Bone marrow (tissue), 2 donors: Measurements from ENCODE around the gene NUP133.
"Not testable (repeated sequence)": the region's sequence is repeated elsewhere in the genome, so short reads cannot be mapped to it uniquely, and the experiment has no call there.

Source experiments
- DNase-seq, 2 donors: peaks; one replicate each; lab custom pipeline; 2025; lab: John Stamatoyannopoulos, UW

The NUP133 gene

DNA sequence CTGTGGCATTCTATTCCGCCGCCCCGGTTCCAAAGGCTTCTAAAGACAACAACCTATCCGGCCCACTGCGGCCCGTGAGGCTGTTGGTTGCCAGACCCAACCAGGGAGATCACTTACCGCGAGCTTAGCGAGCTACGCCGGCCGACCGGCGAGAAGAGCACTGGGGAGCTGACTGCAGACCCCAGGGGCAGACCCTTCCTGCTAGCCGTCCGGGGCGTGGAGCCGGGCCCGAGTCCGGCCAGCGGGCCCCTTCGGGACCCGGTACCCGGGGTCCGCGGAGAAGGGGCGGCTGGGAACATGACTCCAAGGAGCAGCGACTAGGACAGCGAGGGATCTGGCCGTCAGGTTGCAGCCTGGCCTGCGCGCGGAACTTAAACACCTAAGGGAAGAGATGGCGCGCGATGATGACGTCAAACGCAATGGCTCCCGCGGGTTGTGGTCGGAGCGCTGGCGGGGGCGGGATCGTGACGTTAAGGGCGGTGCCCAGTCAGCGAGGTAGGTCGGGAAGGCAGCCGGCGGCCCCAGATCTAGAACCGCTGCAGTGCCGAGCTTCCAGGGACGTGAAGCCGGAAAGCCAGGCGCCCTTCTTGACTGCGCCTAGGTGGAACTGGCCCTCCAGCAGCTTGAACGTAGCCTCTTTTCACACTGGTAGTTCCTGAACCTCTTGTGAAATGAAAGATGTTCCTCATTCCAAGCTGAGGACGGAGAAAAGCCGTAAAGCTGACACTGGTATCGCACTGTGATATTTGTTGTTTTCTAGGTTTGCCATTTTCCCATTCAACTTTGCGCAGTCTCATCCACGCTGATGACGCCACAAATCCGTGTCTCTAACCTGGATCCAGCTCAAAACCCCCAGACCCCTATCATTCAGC lies at the start of gene NUP133:
Gene NUP133, minus strand, starts transcription at position 391 of the 872 bp plus-strand sequence. Its CDS starts 92 bp downstream, at position 299.
- peak; percentile 97 for DNase-seq

DNA sequence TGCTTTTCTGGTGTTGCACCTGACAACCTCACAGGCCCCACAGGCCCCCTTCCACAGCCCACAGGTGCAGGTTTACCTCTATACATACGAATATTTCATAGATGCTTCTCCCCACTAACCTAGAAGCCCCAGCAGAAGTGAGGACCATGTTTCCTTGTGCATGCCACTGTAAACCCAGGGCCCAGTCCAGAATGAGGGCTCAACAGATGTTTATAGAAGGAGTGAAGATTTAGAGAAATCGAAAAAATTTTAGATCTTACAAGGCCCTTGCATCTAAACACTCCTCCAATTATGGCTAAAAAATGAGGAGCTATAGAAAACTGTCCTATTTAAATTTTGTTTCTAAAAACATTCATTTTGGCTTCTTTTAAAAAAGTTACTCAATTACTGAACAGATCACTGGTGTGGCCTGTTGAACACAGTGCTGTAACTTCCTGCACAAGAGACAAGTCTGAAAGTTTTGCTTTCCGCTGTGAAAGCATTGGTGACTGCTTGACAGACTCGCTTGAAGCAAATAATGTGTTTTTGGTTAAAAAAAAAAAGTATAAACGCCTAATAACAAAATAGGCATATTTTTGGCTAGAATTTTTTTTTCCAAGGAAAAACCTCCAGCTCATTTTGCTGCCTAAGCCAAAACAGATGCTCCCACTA lies 49.2 kb upstream of the NUP133 start:
- no peak for DNase-seq

DNA sequence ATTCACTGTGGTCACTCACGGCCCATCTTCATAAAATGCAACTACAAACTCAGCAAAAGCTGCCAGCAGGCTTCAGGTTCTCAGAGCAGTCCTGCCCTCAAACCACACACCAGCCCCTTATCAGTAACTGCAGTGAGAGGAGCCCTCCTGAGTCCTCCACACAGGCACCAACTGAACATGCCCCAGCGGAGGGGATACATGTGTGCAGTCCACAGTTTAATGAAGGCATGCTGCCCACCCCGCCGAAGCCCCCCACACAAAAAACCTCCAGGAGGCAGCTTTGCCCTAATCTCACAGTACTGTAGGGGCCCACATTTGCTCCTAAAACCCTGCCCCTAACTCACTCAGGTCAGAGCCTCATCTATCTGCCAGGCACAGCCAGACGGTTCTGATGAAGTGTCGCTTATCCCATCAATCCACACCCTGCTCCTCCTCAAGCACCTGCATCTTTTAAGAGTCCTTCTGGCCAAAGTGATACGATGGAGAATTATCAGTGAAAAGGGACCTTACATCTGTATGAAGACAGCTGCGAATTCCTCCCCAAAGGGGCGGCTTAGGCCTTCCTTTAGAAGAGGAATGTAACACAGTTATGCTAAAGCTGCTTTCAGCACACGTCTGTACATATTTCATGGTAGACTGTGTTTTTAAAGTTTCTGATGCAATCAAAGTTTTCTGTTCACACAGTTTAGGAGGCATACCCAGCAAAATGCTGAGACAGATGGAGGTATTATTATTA lies 46.9 kb upstream of the NUP133 start:
- no peak for DNase-seq

DNA sequence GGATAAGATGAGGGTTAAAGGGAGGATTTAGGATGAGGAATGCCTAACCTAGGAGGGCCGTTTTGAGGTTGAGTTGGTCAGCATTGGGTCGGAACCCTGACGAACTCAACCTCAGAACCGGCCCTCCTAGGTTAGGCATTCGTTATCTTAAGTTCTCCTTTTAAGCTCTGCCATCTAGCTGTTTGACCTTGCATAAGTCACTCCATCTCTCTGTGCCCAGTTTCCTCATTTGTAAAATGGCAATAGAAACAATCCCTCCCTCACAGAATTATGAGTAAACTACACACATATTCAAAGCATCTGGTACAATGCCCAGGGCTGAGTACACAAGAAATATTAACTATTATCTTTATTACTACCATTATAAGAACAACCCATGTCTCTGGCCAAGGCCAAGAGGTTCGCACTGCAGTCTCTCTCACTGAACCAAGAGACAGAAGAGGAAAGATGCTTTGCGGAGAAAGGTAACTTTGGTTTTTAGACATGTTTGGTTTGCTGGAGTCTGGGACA lies 45.5 kb upstream of the NUP133 start:
- no peak for DNase-seq

DNA sequence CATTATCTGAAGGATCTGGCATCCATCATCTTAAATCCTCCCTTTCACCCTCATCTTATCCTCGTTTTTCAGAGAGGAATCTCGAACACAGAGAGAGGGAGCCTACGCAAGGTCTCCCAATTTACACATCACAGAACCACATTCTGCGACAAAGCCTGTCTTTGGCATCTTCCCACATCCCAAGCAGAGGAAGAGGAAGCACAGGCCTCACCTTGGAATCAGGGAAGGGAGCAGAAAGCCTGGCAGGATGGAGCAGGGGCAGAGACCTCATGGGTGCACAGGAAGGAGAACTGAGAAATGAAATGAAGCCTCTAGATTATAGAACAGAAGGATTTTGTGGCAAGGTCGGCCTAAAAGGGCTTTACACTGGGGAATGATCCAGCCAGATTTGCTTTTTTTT lies 44.6 kb upstream of the NUP133 start:
- no peak for DNase-seq

DNA sequence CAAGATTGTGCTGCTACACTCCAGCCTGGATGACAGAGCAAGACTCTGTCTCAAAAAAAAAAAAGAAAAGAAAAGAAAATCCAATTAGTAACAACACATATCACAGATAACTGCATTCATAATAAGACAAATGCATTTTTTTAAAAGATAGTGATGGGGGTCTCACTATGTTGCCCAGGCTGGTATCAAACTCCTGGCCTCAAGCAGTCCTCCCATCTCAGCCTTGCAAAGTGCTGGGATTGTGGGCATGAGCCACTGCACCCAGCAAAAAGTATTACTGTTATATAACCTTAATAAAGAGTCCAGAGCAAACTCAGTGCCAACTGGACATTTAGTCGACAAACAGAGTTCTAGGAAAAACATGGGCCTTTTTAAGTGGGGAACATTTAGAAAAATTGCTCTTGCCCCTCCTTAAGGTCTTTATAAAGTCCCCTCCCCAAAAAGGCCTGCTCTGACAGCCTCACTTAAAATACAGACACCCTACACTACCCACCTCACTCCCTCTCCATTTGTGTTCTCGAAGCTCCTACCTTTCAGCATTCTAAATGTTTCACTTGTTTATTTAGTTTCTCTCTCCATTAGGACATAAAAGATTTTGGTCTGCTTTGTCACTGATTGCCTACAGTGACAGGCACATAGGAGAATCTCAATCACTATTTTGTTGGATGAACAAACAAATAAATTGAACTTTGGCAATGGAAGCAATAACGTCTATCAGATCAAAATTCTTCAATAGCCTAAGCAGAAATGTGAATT lies 42.8 kb upstream of the NUP133 start:
- DNase-seq: no peak

DNA sequence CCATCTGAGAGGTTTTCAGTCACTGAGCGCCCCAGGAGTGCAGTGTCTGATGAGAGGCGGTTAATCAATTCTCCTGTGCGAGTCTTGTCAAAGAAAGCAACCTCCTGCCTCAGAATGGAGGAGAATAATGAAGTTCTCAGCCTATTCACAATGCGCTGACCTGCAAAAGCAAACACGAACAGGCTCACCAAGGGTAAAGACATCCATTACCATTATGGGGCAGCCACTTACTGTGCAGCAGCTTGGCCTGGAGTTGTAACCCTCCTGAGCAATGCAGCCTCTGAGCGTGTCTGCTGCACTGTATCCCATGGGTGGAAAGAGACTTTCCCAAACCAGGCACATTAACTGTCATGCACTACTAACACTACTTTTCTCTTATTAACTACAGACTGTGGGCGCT lies 39.4 kb upstream of the NUP133 start:
- DNase-seq: no peak

DNA sequence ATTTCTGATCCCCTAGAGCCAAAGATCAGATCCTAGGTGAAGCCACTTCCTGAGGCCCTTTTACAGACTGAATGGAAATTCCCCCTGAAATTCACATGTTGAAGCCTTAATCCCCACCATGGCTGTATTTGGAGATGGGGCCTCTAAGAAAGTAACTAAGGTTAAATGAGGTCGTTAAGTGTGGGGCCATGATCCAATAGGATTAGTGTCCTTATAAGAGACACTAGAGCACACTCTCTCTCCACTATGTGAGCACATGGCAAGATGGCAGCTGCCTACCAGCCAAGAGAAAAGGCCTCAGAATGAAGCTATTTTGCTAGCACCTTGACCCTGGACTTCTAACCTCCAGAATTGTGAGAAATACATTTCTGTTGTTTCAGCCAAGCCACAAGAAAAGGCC lies 36.4 kb upstream of the NUP133 start:
- no peak for DNase-seq

DNA sequence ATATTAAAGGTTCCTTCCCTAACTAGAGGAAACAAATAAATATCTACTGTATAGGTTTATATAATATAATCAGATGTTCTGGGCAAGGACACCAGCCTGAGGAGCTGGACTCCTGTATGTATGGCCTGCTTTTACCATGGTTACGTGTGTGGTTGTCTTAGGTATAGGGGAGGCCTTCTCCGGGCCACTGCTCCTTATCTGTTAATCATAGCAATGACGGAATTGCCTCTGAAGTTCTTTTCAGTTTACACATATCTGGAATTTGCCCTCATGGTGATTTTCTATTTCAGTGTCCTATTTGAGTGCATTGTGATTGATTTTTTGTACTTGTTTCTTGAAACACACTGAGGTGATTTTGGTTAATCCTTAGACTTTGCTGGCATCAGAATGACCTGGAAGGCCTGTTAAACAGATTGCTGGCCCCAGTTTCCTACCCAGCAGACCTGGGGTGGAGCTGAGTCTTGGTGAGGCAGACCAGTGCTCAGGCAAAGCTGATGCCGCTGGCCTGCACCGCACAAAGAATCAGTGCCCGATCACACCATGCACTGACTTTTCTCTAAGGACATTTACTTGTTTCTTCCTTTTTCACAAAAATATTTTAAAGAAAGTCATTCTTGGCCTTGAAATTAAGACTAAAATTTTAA lies 31.8 kb upstream of the NUP133 start:
- DNase-seq: no peak

DNA sequence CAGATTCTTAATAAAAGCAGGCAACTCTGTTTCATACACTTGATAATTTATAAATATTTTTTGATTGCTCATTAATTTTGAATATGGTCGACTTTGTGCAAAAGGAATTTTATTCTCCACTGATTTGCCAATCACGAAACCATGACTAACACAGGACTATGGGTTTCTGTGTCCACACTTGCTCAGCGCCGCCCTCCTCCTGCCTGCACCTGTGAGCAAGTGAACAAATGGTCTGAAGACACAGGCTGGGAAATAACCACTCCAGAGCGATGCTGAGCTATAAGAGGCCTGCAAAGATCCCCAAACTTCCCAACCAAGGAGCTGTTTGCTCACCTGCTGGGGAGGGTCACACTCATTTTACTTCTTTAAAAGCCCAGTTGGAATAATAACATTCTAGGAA lies 30.8 kb upstream of the NUP133 start:
- DNase-seq: no peak

DNA sequence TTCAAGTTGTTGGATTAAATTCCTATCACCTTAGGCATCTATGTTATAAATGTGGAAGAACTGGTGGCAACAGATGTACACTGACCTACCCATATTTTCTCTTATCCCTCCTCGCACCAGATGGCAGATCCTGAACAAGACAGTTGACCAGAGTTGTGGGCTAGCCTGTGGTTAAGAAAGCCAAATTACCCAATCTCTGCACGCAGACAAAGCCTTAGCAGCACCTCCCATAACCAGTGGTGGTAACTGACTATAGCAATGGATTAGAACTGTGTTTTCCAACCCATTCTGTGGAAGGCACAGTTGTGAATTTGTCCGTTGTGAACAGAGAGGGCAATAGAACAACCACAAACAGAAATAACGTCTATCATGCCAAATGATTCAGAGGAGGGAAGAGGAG lies 29.8 kb upstream of the NUP133 start:
- no peak for DNase-seq

DNA sequence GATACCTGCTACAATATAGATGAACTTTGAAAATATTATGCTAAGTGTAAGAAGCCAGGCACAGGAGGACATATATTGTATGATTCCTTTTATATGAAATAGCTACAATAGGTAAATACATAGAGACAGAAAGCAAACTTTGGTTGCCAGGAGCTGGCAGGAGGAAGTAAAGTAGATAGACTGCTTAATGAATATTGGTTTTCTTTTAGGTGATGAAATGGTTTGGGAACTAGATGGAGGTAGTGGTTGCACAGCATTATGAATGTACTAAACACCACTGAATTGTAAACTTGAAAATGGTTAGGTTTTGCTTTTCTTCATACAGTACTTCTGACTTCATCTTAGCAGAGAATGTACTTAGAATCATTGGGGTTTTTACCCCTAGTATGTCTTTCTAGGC lies 28.8 kb upstream of the NUP133 start:
- DNase-seq: no peak

DNA sequence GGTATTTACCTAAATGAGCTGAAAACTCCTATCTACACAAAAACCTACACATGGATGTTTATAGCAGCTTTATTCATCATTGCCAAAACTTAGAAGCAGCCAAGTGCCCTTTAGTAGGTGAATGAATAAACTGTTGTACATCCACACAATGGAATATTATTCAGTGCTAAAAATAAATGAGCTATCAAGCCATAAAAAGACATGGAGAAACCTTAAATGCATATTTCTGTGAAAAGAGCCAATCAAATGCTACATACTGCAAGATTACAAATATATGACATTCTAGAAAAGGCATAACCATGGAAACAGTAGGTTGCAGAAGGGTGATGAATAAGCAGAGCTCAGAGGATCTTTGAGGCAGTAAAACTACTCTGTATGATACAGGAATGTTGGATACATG lies 27.1 kb upstream of the NUP133 start:
- no peak for DNase-seq

DNA sequence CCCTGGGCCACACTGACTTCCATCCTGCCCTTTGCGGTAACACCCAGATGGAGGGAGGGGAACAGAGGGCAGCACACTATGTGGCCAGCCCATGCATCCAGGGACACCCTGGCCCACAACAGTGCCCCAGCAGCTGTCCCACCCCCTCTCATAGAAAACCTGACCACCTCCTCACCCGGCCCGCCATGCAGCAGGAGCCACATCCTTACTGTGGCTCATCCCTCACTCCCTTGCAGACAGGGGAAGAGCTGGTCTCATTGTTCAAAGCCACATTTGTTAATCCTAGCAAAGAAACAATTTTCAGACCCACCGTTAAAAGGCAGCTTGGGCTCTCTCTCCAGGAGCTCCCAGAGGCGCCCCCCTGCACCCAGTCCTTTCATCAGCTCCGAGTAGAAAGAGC lies 23.2 kb upstream of the NUP133 start:
- no peak for DNase-seq

DNA sequence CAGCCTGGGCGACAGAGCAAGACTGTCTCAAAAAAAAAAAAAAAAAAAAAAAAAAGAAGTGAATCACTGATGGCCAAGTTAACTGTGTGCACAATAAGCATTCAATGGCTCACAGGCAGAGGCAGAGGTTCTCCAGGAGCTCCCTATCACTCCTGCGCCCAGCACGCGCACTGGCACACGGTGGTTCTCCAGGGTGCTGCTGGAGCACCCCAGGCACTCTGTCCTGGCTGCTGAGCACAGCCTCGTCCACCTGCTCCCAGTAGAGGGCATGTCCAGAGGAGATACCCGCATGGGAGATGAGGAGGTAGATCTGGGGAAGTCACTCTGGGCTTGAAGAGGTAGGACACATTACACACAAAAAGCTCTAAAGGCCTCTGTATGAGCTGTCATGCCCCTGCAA lies 21.5 kb upstream of the NUP133 start:
- no peak for DNase-seq

DNA sequence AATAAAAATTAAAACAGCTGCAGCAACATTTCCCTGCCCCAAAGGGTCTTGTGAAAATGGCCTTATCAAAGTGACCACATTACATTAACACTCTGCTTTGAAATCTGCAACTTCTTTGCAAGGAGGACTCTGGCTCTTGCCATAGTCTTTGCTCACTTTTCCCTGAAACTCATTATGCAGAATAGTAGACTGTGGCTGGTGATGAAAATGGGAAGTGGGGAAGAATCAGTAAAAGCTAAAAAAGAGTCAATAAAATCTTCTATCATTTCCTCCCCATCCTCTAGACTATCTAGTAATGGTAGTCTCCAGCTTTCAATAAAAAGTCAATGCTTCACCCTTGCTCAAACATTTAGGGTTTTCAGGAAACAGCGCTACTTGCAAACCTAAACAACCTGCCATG lies 18.6 kb upstream of the NUP133 start:
- DNase-seq: no peak

DNA sequence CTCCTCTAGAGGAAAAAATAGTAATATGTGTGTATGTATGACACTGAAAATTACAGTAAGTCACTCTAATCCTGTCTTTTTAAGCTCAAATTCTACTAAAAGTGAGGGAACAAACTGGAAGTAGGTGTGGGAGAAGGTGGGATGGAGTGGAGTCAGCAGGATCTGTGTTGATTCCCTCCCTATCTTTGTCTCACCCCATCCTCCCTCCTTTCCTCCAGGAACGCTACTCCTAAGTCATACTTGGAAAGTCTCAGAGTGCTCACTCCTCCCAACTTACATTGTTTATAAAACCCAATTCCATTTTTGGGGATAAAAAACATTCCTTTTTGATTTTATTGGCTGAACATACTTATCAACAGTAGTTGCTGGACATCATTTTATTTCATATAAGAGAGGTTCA lies 14.9 kb upstream of the NUP133 start:
- no peak for DNase-seq

DNA sequence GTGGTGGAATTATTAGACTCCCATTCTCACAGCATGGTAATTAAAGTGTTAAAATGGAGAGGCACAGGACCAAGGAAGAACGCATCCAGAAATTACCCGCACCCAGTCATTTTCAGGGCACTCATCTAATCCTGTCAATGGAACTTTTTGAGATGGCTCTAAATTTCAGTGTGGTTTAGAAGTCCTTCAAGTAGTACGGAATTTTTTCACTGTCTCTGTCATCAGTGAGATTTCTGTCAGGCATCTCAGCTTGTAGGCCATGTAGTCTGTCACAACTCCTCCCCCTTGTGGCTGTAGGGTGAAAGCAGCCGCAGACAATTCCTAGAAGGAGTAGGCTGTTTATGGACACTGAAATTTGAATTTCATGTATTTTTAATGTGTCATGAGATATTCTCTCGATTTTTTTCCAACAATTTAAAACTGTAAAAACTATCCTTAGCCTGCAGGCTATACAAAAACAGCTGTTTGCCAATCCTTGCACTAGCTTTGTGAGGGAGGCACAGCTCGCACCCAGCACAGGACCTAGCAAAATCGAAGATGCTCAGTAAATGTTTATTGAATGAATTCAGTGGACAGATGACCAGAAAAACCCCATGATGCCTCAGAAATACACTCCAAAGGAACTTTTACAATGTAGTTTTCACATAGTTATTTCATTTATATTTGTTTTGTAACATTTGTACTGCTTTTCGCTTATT lies 6.6 kb upstream of the NUP133 start:
- peak in 1 of 2 donors; percentile 40 for DNase-seq

DNA sequence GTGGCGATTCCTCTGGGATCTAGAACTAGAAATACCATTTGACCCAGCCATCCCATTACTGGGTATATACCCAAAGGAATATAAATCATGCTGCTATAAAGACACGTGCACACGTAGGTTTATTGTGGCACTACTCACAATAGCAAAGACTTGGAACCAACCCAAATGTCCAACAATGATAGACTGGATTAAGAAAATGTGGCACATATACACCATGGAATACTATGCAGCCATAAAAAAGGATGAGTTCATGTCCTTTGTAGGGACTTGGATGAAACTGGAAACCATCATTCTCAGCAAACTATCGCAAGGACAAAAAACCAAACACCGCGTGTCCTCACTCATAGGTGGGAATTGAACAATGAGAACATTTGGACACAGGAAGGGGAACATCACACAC lies 3.5 kb upstream of the NUP133 start:
- DNase-seq: not testable (repeated sequence)

DNA sequence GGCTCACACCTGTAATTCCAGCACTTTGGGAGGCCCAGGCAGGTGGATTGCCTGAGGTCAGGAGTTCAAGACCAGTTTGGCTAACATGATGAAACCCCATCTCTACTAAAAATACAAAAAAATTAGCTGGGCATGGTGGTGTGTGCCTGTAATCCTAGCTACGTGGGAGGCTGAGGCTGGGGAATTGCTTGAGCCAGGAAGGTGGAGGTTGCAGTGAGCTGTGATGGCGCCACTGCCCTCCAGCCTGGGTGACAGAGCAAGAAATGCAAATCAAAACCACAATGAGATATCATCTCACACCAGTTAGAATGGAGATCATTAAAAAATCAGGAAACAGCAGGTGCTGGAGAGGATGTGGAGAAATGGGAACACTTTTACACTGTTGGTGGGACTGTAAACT lies 3.1 kb upstream of the NUP133 start:
- not testable (repeated sequence) for DNase-seq

DNA sequence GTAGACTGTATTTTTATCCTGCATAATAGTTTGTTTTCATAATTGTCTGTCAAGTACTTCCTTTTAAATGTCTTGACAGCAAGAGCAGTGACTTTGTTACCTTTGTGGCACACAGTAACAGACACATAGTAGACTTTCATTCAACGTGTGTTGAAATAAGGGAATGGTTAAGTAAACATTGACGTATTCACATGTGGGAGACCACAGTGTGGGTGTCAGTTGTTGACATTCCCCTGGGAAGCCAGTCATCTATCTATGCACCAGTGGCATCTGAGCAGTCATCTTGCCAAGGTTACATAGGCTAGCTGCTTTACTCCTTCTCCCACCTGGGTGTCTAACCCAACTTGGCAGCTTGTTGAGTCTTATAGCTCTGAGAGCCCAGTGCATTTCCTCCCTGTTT lies 1.4 kb upstream of the NUP133 start:
- no peak for DNase-seq
